Right lobe of liver (tissue), 4 donors: Measurements from ENCODE around the gene HBS1L.

ENCODE experiments used
- POLR2A ChIP-seq: fragments of 450-650 bp; IDR thresholded peaks from one replicate; pipeline ENCODE4 v1.6.1; 2017; ENCODE audit warnings: antibody characterized with exemption, mild to moderate bottlenecking
- TF ChIP-seq, protein P1 (sequence below), 4 donors: fragments of 200-600 bp in 3 of 4; fragments of 450-650 bp in 1 of 4; IDR thresholded peaks; one replicate each; pipeline versions ENCODE4 v1.5.1 to v1.8.0; 2016 to 2022; ENCODE audit warnings: antibody characterized with exemption in 4 of 4, mild to moderate bottlenecking in 2 of 4
- donor health status: DM: no; HTN: no; CAD: no.
- donor health status: DM: no; HTN: no; CAD: no.
- donor health status: DM: no; HTN: yes; CAD: no.

DNA sequence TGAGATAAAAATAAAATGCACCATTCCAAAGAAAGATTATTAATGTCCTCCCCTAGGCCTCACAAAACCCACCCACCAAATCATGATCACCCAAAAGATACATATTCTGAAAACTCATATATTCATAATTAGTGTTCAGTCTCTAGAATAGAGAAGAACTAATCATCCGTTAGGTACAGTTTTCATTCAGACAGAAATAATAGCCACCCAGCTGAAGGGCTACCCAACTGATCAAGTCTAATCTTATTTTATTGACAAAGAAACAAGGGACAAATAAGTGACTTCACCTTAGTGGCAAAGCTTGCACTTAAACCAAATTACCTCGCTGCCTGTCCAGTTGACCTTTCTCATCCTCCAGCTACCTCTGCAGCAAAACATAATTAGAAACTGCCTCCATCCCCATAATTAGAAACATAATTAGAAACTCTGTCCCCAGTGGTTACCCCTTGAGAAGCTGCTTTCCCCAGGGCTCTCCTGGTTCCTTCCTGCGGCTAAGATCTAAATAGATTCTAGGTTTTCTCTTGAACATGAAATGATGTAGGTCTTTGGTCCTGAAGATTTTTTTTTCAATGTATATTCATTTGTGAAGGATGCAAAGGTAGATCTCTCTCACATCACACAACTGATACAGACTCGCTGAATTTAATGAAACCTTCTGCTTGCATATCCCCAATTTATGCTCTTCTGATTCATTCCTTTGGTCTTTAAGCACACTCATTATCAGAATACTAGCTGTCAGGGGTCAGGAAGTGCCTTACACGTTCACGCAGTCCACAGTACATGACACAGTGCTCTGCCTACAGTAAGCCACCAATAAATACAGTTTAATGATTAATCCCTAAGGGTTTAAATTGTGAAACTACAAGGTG is 46.3 kb downstream of the HBS1L start:
- TF ChIP-seq, protein P1, sequence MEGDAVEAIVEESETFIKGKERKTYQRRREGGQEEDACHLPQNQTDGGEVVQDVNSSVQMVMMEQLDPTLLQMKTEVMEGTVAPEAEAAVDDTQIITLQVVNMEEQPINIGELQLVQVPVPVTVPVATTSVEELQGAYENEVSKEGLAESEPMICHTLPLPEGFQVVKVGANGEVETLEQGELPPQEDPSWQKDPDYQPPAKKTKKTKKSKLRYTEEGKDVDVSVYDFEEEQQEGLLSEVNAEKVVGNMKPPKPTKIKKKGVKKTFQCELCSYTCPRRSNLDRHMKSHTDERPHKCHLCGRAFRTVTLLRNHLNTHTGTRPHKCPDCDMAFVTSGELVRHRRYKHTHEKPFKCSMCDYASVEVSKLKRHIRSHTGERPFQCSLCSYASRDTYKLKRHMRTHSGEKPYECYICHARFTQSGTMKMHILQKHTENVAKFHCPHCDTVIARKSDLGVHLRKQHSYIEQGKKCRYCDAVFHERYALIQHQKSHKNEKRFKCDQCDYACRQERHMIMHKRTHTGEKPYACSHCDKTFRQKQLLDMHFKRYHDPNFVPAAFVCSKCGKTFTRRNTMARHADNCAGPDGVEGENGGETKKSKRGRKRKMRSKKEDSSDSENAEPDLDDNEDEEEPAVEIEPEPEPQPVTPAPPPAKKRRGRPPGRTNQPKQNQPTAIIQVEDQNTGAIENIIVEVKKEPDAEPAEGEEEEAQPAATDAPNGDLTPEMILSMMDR (IDR thresholded peaks at IDR 0.05) = no peak
- TF ChIP-seq POLR2A = no peak
